ENCODE results near the gene NPB.

NPB gene

DNA sequence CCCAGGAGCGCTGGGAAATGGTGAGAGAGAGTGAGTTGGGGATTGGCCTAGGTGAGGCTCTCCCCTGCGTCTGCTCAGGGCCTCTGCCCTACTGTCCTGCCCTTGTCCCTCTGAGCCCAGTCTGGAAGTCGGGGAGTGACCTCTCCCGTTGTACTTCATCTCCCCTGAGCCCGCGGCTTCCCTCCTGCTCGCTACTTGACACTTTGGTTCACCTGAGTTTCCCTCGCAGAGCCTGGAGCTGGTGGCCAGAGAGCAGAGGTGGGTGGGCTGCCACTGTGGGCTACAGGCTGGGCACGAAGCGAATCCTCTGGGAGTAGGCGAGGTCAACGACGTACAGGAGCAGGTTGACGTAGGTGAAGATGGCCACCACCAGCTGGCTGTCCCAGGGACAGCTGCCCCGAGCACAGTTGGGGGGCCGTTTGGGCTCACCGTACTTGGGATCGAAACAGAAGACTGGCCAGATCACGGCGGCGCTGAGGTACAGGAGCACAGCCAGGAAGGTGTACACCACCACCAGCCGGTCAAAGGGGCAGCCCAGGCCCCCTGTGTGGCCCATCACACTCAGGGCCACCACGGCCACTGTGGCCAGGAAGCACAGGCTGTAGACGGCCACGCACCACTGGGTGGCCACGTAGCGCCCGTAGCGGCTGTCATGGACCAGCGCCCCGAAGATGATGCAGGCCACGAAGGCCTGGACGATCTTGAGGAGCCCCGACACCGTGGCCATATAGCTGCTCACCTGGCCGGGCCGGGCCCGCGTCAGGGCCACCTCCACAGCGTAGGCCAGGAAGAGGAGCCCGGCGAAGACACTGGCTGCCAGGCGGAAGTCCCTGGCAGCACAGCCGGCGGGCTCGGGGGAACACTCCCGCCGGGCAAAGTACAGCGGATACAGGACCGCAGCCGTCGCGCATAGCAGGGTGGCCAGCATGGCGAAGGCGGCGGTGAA lies 38.8 kb downstream of the NPB start:
- DNase-seq (ENCODE audit: low read depth in 2 of 2), result no peak

DNA sequence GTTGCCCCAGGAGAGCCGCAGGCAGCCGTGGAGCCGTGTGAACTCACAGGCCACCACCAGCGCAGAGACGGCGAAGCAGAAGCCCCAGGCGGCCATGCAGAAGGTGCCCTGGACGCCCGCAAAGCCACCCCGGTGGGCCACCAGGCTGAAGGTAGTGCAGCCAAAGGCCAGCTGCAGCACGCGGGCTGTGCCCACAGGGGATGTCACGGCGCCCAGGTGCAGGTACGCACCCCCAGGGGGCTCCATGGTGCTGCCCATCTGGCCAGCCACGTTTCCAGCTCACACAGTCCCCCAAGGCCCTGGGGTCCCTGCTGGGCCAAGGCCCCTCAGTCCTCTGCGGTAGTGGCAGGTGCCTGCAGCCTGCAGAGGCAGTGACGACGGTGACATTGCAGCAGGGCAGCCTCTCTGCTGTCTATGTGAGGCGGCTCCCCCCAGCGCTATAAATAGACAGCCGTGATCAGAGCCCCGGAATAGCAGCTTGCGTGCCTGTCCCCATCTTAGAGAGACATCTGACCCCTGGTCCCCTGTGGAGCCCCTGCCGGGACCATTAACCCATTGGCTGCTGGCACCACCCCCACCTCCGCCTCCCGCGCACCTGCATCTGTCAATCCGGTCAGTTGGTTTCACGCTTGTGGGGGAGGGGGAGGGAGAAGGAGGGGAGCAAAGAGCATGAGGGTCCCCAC lies 39.6 kb downstream of the NPB start:
- DNase-seq (ENCODE audit: low read depth in 2 of 2), result no peak

DNA sequence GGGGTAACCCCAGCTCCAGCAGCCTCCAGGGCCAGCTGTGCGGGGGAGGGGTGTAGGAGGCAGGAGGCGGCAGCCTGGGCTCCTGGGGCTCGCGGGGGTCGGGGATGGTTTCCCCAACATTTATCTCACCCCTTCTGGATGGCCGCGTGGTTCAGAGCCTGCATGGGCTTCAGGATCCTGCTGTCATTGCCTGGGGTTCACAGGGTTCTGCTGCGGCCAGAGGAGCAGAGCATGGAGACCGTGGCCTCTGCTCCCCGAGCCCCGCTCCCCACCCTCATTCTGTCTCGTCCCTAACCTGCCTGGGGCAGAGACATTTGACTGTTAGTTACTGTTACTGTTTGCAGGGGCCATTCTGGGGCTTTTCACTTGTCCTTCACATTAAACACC lies 40.1 kb downstream of the NPB start:
- no peak for DNase-seq (ENCODE audit: low read depth in 2 of 2)

GRCh38 chr17:81944858-81945257 lies 42.8 kb downstream of the NPB start:
- DNase-seq (ENCODE audit: low read depth in 2 of 2), result no peak

DNA sequence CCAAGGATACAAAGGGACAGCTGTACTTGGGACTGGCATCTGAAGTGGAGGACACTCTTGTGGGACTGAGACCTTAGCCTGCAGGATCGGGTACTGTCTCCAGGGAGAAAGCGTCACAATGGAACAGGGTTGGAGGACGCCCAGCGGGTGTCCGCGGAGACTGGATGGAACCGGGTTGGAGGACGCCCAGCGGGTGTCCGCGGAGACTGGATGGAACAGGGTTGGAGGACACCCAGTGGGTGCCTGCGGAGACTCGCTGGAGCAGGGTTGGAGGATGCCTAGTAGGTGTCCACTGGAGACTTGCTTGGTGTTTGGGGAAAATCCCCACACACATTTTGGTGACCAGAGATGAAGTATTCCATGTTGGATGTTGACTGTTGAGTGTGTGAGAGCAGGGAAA lies 45.2 kb downstream of the NPB start, which contains the start of gene MYADML2:
Gene MYADML2 (minus strand): TSS at position 45 of the 400 bp plus-strand sequence. CDS start 5,492 bp downstream, outside the sequence.
- DNase-seq (ENCODE audit: low read depth in 2 of 2), result no peak

GRCh38 chr17:81948635-81949378 lies 46.8 kb downstream of the NPB start:
- no peak for DNase-seq (ENCODE audit: low read depth in 2 of 2)

DNA sequence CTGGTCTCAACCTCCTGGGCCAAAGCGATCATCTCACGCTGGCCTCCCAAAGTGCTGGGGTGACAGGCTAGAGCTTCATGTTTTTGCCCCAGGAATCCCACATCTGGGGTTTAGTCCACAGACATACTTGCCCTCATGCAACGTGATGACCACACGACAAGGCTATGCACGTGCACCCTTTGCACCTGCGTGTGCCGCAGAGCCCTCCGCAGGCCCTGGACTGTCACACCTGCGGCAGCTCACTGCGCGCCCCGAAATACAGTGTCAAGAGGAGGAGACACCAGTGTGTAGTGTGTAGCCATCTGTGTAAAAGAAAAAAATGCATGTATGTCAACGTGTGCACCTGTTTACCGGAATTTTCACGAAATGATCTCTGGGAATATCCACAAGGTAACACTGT lies 48.5 kb downstream of the NPB start:
- DNase-seq (ENCODE audit: low read depth in 2 of 2), result no peak

- DNase-seq (ENCODE audit: low read depth in 2 of 2), result no peak
Observed at GRCh38 chr17:81951785-81952684, 50.0 kb downstream of the NPB start.
